ENCODE data around the gene TBCK. TPM values are rescaled to one million over a fixed set of nuclear protein-coding genes. Genes with fewer than 3 reads are reported as not detected.

The TBCK gene
- total RNA-seq, 2 experiments from 2014 or later = 46.5 to 46.9 TPM

DNA sequence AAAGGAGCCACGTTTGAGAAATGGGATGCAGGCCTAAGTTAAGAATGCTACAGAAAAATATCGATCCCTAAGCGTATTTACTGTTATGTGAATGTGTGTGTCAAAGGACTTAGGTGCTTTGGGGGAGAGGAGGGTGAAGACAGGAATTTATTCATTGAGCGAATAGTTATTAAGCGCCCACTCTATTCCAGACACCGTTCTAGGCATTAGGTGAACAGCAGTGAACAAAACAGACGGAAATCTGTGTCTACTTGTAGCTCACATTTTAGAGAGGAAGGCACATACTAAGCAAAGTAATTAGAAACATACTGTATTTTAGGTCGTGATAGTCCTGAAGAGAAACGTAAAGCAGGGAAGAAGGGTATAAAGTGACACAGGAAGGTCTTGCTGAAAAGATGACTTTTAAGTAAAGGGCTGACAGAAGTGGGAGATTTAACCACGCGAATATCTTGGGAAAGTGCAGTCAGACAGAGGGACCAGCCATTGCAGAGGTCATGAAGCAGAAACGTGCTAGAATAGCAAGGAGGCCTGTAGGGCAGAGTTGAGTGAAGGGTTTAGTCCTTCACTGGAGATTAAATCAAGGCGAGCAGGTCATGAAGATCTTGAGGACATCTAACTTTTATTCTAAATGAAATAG is 882 bp upstream of the TBCK start:
- peaks cover 24% of the 10 kb centered on the region for H3K4me1 ChIP-seq (ENCODE audit: insufficient read depth, low read length, poor library complexity, severe bottlenecking)
- H3K9me2 ChIP-seq (ENCODE audit: insufficient read depth, low read length) = no peaks in the 10 kb centered on the region
- peak overlapping the region; percentile 92 for H3K4me3 ChIP-seq (ENCODE audit: low read depth, low read length, poor library complexity, severe bottlenecking)
- H4K20me1 ChIP-seq (ENCODE audit: insufficient read depth, low read length) = peaks cover 12% of the 10 kb centered on the region; the same call in 1 of the 2 replicates
- peak overlapping the region; percentile 92 for H3K4me2 ChIP-seq (ENCODE audit: low read length)
- ChIA-PET CTCF (ENCODE audit: unreplicated experiment) (interaction anchor here (0.5 kb wide), 1 partner anchor 843 kb away, joined by 3 read pairs; the partner anchor contains the start of gene PPA2), POLR2A (interaction anchor here (0.5 to 1.1 kb wide), 3 partner anchors 11 to 120 kb away, joined by 3 to 5 read pairs (median 3); no protein-coding TSS in a partner anchor)
- H3K9me3 ChIP-seq (ENCODE audit: low read length) = peaks cover 6% of the 10 kb centered on the region; the same call in 1 of the 2 replicates
- TF ChIP-seq EZH2phosphoT487 (IDR thresholded peaks at IDR 0.05; ENCODE audit: borderline replicate concordance, low read depth, low read length) = no peak
- TF ChIP-seq, protein P1, sequence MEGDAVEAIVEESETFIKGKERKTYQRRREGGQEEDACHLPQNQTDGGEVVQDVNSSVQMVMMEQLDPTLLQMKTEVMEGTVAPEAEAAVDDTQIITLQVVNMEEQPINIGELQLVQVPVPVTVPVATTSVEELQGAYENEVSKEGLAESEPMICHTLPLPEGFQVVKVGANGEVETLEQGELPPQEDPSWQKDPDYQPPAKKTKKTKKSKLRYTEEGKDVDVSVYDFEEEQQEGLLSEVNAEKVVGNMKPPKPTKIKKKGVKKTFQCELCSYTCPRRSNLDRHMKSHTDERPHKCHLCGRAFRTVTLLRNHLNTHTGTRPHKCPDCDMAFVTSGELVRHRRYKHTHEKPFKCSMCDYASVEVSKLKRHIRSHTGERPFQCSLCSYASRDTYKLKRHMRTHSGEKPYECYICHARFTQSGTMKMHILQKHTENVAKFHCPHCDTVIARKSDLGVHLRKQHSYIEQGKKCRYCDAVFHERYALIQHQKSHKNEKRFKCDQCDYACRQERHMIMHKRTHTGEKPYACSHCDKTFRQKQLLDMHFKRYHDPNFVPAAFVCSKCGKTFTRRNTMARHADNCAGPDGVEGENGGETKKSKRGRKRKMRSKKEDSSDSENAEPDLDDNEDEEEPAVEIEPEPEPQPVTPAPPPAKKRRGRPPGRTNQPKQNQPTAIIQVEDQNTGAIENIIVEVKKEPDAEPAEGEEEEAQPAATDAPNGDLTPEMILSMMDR (conservative IDR thresholded peaks at IDR 0.05; ENCODE audit: low read length) = no peak
- peak overlapping the region; percentile 91 for H2AFZ ChIP-seq (ENCODE audit: low read length)
- peaks cover 70% of the 10 kb centered on the region for H3K79me2 ChIP-seq (ENCODE audit: insufficient read depth, low read depth, low read length)
- DNase-seq (ENCODE audit: low spot score) = peak; percentile 16
- intact Hi-C loops (cut with micrococcal nuclease; ENCODE audit: unreplicated experiment) = loop anchor here (5.0 to 10.0 kb wide), 4 partner anchors 602 to 1618 kb away; partner anchors contain the start of genes CYP2U1, PAPSS1 and PPA2
- TSS peak; percentile 78 for BruUV-seq (replicated peaks)
- H3K27ac ChIP-seq (ENCODE audit: low read depth, low read length, poor library complexity, severe bottlenecking) = peak overlapping the region; percentile 75
- H3K36me3 ChIP-seq (ENCODE audit: insufficient read depth, low read length) = peaks cover 20% of the 10 kb centered on the region

DNA sequence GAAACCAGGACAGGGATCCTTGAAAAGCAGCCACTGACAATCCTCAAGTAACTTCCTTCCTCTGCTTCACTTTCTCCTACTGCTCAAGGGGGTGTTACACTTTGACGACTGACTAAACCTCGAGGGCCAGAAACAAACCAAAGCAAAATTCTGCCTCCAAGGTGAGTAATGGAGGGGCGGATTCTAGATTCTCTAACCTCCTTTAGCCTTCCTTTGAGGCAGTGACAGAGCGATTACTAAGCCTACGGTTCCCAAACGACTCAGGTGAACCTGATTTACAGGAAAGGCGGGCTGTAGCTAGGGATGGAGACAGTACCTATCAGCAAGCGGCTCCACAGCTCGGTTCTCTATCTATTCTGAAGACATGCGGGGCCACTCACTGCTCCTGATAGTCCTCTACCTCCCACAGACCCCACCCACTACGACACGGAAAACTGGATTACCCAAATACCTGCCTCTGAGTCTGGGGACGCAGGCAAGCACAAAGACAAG is 487 bp downstream of the TBCK start:
- TSS peak; percentile 85 for BruUV-seq (replicated peaks)

More for the DNA sequence above, 487 bp downstream of the TBCK start:
- peaks cover 6% of the 10 kb centered on the region; the same call in 1 of the 2 replicates for H3K9me3 ChIP-seq (ENCODE audit: low read length)
- H2AFZ ChIP-seq (ENCODE audit: low read length) = peak overlapping the region; percentile 91
- no peaks in the 10 kb centered on the region for H3K9me2 ChIP-seq (ENCODE audit: insufficient read depth, low read length)
- peak overlapping the region; percentile 92 for H3K4me2 ChIP-seq (ENCODE audit: low read length)
- DNase-seq (ENCODE audit: low spot score) = peak; percentile 37
- H3K4me3 ChIP-seq (ENCODE audit: low read depth, low read length, poor library complexity, severe bottlenecking) = peak overlapping the region; percentile 92
- POLR2A ChIA-PET = interaction anchor here (0.5 to 1.3 kb wide), 9 partner anchors 10 to 1403 kb away, joined by 3 to 6 read pairs (median 4); no protein-coding TSS in a partner anchor
- no peak for TF ChIP-seq EZH2phosphoT487 (IDR thresholded peaks at IDR 0.05; ENCODE audit: borderline replicate concordance, low read depth, low read length)
- TF ChIP-seq, protein P1 (conservative IDR thresholded peaks at IDR 0.05; ENCODE audit: low read length) = no peak
- peak overlapping the region; percentile 75 for H3K27ac ChIP-seq (ENCODE audit: low read depth, low read length, poor library complexity, severe bottlenecking)
- CTCF ChIA-PET (ENCODE audit: unreplicated experiment) = no interaction called here
- H3K4me1 ChIP-seq (ENCODE audit: insufficient read depth, low read length, poor library complexity, severe bottlenecking) = peaks cover 24% of the 10 kb centered on the region
- peaks cover 16% of the 10 kb centered on the region for H3K36me3 ChIP-seq (ENCODE audit: insufficient read depth, low read length)
- peaks cover 12% of the 10 kb centered on the region; the same call in 1 of the 2 replicates for H4K20me1 ChIP-seq (ENCODE audit: insufficient read depth, low read length)
- intact Hi-C loops (cut with micrococcal nuclease; ENCODE audit: unreplicated experiment) = loop anchor here (5.0 to 10.0 kb wide), 4 partner anchors 601 to 1619 kb away; partner anchors contain the start of genes CYP2U1, PAPSS1 and PPA2
- H3K79me2 ChIP-seq (ENCODE audit: insufficient read depth, low read depth, low read length) = peaks cover 74% of the 10 kb centered on the region

Measured in OCI-LY7 (cell line).